Stimulated activated CD8-positive, alpha-beta memory T cell treated with anti-CD3 and anti-CD28 coated beads, Interleukin-15, amount 100 ng/mL, for 48 hours (primary cell): ENCODE data around the gene SAMD13.

Source experiments
- DNase-seq, 2 donors: peaks; one replicate each; pipeline ENCODE4 v3.0.0-alpha.2; 2020; ENCODE audit warnings: low read depth in 2 of 2

The SAMD13 gene

DNA sequence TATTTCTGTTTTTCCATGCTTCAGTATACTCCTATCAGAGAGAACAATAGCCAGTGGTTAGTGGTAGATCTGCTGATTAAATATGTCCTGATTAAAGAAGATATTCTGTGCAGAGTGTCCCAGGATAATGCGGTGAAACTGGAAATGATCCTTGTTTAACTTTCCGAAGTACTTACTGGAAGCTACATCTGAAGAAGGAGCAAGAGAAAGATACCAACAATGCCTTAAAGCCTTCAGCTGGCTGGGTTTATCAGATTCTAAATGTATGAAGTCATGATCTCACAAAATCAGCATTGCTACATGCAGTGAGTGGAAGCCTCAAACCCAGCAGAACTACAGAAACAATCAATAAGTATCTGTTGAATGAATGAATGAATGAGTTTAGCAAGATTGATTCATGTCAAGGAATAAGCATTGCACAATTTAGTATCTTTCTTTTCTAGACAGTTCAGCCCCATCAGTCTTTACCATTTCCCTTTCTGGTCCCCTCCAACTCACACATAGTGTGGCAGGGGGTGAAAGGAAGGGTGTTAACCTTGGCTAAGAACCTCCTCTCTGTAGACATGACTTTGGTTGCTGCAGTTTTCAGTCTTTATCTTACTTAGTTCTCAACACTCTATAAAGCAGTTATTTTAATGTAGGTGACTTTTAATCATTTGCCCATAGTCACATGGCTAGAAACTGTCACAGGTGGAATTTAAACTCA lies 72.1 kb downstream of the SAMD13 start:
- no peak for DNase-seq

- no peak for DNase-seq
Observed at GRCh38 chr1:84374991-84375696, 73.6 kb downstream of the SAMD13 start.

- DNase-seq: no peak
Observed at GRCh38 chr1:84376000-84376910, 74.7 kb downstream of the SAMD13 start.

DNA sequence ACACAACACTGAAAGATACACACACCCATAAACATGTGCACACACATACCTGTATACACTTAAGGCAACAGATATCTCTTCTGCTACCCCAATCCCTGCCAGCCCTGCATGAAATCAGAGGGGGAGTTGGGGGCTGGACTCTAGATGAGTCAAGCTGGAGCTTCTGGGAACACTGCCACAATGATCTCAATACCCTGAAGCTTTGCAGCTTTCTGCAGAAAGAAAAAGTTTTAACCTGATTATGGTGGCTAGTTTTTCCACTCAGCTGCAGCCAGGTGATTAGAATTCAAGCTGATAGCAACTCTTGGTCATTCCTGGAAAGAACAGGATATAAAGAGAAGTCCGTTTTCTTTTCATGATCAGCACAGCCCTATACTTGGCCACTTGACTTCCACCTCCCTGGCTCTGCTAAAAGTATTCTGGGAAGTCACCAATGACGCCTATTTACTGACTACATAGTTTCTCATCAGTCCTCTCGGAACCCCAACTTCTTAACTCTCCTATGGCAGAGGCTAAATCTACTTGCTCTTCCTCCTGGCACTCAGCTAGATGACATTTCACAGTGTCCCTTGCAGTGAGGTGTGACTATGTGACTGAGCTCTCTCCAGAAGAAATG lies 76.1 kb downstream of the SAMD13 start:
- DNase-seq: no peak

- no peak for DNase-seq
Observed at GRCh38 chr1:84379138-84379916, 77.8 kb downstream of the SAMD13 start.

- DNase-seq: no peak
Observed at GRCh38 chr1:84379917-84380180, 78.3 kb downstream of the SAMD13 start.

DNA sequence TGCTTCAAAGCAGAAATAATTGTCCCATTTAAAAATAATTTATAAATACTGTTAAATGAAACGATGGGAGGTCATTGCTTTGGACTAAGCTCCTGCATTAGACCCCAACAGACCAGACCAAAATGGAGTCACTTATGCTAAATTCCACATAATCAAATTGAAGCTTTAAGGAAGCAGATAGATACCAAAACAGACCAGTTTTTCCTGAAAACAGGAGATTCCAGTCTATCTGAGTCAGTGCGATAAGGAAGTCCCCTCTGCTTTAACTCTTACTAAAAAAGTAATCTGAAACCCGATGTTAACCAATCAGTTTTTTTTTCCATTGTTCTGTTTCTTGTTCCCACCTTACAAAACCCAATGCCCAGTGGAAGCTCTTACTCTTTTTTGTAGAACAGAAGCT lies 80.6 kb downstream of the SAMD13 start:
- DNase-seq: no peak

DNA sequence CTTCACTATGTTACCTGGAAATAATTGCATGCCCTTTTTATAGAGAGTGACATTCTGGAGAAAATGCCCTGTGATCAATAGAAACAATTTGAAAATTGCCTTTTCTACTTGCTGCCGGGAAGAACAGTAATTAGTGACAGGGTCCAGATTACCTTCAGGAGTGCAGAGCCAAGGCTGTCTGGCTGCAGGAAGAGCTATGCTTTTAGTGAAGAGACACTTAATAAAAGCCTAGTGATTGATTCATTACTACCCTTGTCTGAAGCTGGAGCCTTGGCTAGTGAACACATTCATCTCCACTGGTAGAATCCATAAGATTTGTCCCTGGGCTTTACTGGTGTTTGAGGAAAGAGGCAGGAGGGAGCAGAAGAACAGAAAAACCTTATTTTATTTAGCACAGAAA lies 83.8 kb downstream of the SAMD13 start:
- DNase-seq: no peak

DNA sequence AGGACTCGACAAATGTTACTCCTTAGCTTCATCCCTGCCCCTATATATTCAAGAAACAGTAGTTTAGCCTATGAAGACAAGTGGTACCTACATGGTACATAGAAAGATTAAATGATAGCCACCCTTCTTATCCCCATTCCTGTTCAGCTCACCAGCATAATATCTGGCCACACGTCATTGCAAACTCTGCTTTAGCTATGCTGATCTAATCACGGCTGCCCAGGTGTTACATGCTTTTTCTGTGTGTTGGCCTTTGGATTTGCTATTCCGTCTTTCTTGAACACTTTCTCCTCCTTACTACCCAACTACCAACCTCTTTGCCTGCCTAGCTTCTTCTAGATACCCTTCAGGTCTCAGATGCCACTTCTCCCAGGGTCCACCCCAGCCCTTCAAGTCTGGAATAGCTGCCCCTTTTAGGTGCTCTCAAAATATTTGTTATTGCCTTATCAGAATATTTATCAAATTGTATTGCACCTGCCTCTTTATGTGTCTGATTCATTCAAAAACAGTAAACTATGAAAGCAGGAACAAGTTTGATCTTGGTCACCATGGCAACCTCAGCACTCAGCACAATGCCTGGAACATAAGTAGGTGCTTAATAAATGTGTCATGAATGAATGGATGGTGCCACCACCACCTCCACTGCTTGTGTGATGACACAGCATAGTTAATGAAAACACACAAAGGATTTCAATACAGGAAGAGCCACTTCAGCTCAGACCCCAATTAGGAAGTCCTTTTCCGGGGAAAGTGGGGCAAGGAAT lies 85.4 kb downstream of the SAMD13 start:
- no peak for DNase-seq

GRCh38 chr1:84387480-84388163 lies 86.1 kb downstream of the SAMD13 start:
- DNase-seq: no peak

GRCh38 chr1:84390226-84390625 lies 88.7 kb downstream of the SAMD13 start:
- no peak for DNase-seq

DNA sequence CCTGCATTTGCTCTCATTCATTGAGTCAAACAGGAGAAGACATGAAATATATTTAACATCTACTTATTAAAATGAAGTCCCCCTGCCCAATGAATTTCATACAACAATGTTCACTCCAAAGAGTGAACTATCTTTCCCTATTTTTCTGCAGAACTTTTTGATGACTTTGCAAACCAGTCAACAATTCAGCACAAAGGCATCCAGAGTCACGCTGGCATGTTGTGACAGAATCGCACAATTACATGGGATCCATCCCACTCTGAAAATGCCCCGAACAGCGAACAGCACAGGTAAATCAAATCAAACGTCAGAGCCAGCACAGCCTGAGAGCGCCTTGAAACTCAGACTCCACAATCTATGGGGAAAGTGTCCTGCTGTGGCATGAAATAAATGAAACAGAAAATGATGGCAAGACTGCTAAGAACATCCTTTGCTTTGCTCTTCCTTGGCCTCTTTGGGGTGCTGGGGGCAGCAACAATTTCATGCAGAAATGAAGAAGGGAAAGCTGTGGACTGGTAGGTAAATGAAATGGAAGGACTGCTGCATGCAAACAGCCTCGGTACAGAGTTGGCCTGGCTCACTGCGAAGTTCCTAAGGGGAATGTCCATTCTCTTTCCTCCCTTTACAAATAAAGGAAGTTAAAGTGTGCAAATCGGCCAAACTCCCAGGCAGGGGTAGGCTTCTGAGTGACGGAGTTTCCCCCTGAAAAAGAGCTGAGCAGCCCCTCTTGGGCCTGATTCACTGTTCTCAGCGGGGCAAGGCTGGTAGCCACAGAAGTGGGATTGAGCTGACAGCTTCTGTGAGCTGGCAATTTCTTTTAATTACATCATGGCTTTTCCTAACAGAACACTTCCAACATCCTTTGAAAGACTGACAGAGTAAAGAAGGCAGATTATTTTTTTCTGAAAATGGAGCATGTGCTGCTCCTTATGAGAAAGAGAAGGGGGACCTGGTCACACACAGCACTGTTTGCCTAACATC lies 97.0 kb downstream of the SAMD13 start, which contains the start of gene DNASE2B:
Gene DNASE2B (plus strand): TSS at position 310 of the 981 bp plus-strand sequence. CDS start 81 bp downstream, at position 391.
- no peak for DNase-seq
